ENCODE data around the gene NOTO.
A peak's percentile ranks its signal among the peaks of the same experiment; 100 is the strongest.

Gene NOTO

DNA sequence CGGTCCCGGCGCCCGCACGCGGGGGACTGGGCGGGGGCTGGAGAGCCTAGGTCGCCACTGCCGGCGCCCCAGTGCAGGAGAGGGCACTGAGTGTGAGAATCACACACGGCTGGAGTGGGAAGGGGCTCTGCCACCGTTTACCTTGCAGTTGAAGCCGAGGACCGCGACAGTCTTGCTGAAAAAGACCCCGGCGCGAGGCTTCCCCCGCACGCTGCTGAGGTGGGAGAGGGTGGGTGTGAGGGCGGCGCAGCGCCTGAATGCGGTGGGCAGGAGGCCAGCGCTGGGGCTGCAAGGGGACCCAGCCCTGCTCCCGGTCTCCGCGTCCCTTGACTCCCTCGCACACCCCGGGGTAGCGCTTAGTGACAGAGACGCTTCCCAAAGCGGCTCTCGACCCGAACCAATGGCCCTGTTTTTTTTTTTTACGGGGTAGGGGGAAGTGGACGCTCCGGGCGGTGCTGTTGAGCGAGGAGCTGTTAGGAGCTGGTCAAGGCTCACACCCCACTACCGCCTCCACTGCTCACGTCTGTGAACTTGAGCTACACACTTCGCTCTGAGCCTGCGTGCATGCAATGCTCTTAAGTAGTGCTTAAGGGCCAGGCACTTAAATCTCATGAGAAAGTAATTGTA, 794 bp downstream of the NOTO start:
- ChIA-PET CTCF (interaction anchor here (0.6 to 2.6 kb wide), 2 partner anchors 9 to 96 kb away, joined by 3 to 7 read pairs; no protein-coding TSS in a partner anchor), POLR2A (ENCODE audit: low non-redundant PET) (no interaction called here)

DNA sequence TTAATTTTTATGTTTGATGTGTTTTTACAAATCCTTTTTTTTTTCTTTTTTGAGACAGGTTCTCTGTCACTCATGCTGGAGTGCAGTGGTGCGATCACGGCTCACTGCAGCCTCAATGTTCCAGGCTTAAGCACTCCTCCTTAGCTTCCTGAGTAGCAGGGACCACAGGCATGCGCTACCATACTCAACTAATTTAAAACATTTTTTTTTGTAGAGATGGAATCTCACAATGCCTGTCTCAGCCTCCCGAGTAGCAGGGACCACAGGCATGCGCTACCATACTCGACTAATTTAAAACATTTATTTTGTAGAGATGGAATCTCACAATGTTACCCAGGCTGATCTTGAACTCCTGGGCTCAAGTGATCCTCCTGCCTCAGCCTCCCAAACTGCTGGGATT, 3.2 kb downstream of the NOTO start:
- CTCF ChIA-PET, result no interaction called here
- TF ChIP-seq, protein P1, sequence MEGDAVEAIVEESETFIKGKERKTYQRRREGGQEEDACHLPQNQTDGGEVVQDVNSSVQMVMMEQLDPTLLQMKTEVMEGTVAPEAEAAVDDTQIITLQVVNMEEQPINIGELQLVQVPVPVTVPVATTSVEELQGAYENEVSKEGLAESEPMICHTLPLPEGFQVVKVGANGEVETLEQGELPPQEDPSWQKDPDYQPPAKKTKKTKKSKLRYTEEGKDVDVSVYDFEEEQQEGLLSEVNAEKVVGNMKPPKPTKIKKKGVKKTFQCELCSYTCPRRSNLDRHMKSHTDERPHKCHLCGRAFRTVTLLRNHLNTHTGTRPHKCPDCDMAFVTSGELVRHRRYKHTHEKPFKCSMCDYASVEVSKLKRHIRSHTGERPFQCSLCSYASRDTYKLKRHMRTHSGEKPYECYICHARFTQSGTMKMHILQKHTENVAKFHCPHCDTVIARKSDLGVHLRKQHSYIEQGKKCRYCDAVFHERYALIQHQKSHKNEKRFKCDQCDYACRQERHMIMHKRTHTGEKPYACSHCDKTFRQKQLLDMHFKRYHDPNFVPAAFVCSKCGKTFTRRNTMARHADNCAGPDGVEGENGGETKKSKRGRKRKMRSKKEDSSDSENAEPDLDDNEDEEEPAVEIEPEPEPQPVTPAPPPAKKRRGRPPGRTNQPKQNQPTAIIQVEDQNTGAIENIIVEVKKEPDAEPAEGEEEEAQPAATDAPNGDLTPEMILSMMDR (conservative IDR thresholded peaks at IDR 0.05; ENCODE audit: low read depth), result no peak
- POLR2A ChIA-PET (ENCODE audit: low non-redundant PET), result no interaction called here
- DNase-seq (ENCODE audit: low spot score), result no peak
- H3K27ac ChIP-seq, result no peak overlapping the region

More for the DNA sequence above, 794 bp downstream of the NOTO start:
- TF ChIP-seq, protein P1 (conservative IDR thresholded peaks at IDR 0.05; ENCODE audit: low read depth), result no peak
- DNase-seq (ENCODE audit: low spot score), result no peak
- H3K27ac ChIP-seq, result no peak overlapping the region

DNA sequence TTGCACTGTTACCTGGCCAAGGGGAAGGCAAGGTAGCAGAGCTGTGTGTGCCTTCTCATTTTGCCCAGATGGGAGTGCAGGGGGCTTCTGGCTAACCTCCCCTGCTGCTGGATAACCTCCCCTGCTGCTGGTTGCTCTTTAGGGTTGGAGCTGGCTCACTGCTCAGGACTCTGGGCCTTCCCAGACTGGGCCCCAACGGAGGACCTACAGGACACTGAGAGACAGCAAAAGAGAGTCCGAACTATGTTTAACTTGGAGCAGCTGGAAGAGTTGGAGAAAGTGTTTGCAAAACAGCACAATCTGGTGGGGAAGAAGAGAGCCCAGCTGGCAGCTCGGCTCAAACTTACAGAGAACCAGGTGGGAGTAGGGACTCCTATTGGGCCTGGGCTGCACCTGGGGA, 5.9 kb downstream of the NOTO start:
- H3K27ac ChIP-seq, result no peak overlapping the region
- DNase-seq (ENCODE audit: low spot score), result no peak
- POLR2A ChIA-PET (ENCODE audit: low non-redundant PET), result no interaction called here
- CTCF ChIA-PET, result interaction anchor here (2.5 kb wide), 1 partner anchor 31 kb away, joined by 9 read pairs; no protein-coding TSS in a partner anchor
- TF ChIP-seq, protein P1 (conservative IDR thresholded peaks at IDR 0.05; ENCODE audit: low read depth), result no peak

DNA sequence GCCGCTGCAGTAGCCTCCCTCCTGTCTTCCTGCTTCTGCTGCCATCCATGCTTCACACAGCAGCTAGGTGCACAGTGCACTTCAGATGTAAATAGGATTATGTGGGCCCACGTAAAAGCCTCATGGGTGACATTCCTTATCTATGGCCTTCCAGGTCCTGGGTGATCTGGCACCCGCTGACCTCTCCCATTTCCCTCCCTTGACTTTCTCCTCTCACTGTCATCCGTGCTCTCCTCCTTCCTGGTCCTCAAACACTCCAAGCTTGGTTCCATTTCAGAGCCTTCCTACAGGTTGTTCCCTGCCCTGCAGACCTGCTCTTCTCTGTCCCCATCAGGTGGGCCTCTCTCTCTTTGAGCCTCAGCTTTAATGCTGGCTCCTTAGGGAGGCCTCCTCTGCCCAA, 7.6 kb downstream of the NOTO start:
- DNase-seq (ENCODE audit: low spot score), result no peak
- ChIA-PET POLR2A (ENCODE audit: low non-redundant PET) (no interaction called here), CTCF (interaction anchor here (1.7 kb wide), 1 partner anchor 33 kb away, joined by 12 read pairs; no protein-coding TSS in a partner anchor)
- TF ChIP-seq, protein P1 (conservative IDR thresholded peaks at IDR 0.05; ENCODE audit: low read depth), result no peak
- no peak overlapping the region for H3K27ac ChIP-seq

DNA sequence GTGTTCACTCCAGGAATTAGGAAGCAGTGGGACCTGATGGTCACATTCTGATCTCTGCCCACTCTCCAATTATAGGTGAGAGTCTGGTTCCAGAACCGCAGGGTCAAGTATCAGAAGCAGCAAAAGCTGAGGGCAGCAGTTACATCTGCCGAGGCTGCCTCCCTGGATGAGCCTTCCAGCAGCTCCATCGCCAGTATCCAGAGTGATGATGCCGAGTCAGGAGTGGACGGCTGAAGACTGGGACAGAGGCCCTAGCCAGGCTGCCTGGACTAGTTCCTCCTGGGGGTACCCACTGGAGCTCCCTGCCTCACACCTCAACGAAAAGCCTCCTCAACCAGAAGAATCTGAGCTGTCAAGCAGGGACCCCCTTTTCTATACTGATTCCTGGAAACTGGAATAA, 8.3 kb downstream of the NOTO start:
- DNase-seq (ENCODE audit: low spot score), result no peak
- POLR2A ChIA-PET (ENCODE audit: low non-redundant PET), result no interaction called here
- CTCF ChIA-PET, result interaction anchor here (1.7 kb wide), 1 partner anchor 33 kb away, joined by 12 read pairs; no protein-coding TSS in a partner anchor
- TF ChIP-seq, protein P1 (conservative IDR thresholded peaks at IDR 0.05; ENCODE audit: low read depth), result no peak
- no peak overlapping the region for H3K27ac ChIP-seq

DNA sequence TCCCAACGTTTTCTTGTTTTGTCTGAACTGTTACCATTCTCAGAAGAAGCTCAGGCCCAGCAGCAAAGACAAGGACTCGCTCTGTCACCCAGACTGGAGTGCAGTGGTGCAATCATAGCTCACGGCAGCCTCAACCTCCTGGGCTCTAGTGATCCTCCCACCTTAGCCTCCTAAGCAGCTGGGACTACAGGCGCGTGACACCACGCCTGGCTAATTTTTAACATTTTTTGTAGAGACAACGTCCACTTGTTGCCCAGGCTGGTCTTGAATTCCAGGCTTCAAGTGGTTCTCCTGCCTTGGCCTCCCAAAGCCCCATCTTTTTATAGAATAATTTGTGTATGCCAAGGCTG, 9.7 kb downstream of the NOTO start:
- DNase-seq (ENCODE audit: low spot score), result no peak
- peak overlapping the region; percentile 70; the same call in 1 of the 2 replicates for H3K27ac ChIP-seq
- ChIA-PET CTCF (interaction anchor here (0.5 to 2.3 kb wide), 12 partner anchors 9 to 1465 kb away, joined by 3 to 15 read pairs (median 4); partner anchors contain the start of genes CCT7 and NOTO), POLR2A (ENCODE audit: low non-redundant PET) (no interaction called here)
- TF ChIP-seq, protein P1 (conservative IDR thresholded peaks at IDR 0.05; ENCODE audit: low read depth), result no peak
